OCI-LY1 (cell line): Measurements from ENCODE around the gene TK1.

Source experiments
- H2AFZ ChIP-seq: fragments of 200-600 bp; sonication (generic), shearing (Covaris generic); 2 replicates; pipeline ENCODE4 v1.6.0; 2014; ENCODE audit warnings: antibody characterized with exemption, mild to moderate bottlenecking, low read length
- H3F3A ChIP-seq: fragments of 200-600 bp; sonication (generic), shearing (Covaris generic); 2 replicates; pipeline ENCODE4 v1.6.0; 2014; ENCODE audit warnings: mild to moderate bottlenecking, antibody characterized with exemption, low read length, moderate library complexity; ENCODE audit not compliant: insufficient read depth
- H3K27ac ChIP-seq: fragments of 200-600 bp; sonication (generic); 2 replicates; pipeline ENCODE4 v1.5.1; 2014; ENCODE audit warnings: low read length, mixed run types, mild to moderate bottlenecking, low read depth; ENCODE audit not compliant: poor library complexity, severe bottlenecking
- H3K27me3 ChIP-seq: fragments of 200-600 bp; sonication (generic); 2 replicates; pipeline ENCODE4 v1.6.0; 2014; ENCODE audit warnings: antibody characterized with exemption, mild to moderate bottlenecking, low read length, moderate library complexity; ENCODE audit not compliant: insufficient read depth
- H3K36me3 ChIP-seq: fragments of 200-600 bp; sonication (generic); 2 replicates; pipeline ENCODE4 v1.6.1; 2014; ENCODE audit warnings: mild to moderate bottlenecking, antibody characterized with exemption, low read length, moderate library complexity, mixed read lengths; ENCODE audit not compliant: insufficient read depth
- H3K4me1 ChIP-seq: fragments of 200-600 bp; sonication (generic); 2 replicates; pipeline ENCODE4 v1.5.1; 2014; ENCODE audit warnings: mild to moderate bottlenecking, low read length, moderate library complexity; ENCODE audit not compliant: insufficient read depth, severe bottlenecking
- H3K4me2 ChIP-seq: fragments of 200-600 bp; sonication (generic), shearing (Covaris generic); 2 replicates; pipeline ENCODE4 v1.6.1; 2014; ENCODE audit warnings: low read length
- H3K4me3 ChIP-seq: fragments of 200-600 bp; sonication (generic); 2 replicates; pipeline ENCODE4 v1.5.1; 2014; ENCODE audit warnings: low read length, low read depth, mild to moderate bottlenecking, mixed read lengths; ENCODE audit not compliant: poor library complexity, severe bottlenecking
- H3K79me2 ChIP-seq: fragments of 200-600 bp; shearing (Covaris generic); 2 replicates; pipeline ENCODE4 v1.6.1; 2016; ENCODE audit warnings: mixed run types, low read length, mixed read lengths; ENCODE audit not compliant: insufficient read depth
- H3K9ac ChIP-seq: fragments of 200-600 bp; sonication (generic), shearing (Covaris generic); 2 replicates; pipeline ENCODE4 v1.6.1; 2014; ENCODE audit warnings: mild to moderate bottlenecking, low read length, mixed read lengths
- H3K9me2 ChIP-seq: fragments of 200-600 bp; sonication (generic), shearing (Covaris generic); 2 replicates; pipeline ENCODE4 v1.6.1; 2014; ENCODE audit warnings: low read depth, mild to moderate bottlenecking, low read length, mixed read lengths
- H3K9me3 ChIP-seq: fragments of 200-600 bp; shearing (Covaris generic); 2 replicates; pipeline ENCODE4 v1.6.1; 2014; ENCODE audit warnings: low read length, mixed read lengths
- H4K20me1 ChIP-seq: fragments of 200-600 bp; sonication (generic), shearing (Covaris generic); 2 replicates; pipeline ENCODE4 v1.6.0; 2016; ENCODE audit warnings: mild to moderate bottlenecking, low read length; ENCODE audit not compliant: insufficient read depth
- CTCF ChIP-seq: fragments of 200-600 bp; sonication (generic), shearing (Covaris generic); IDR thresholded peaks from 2 replicates; pipeline ENCODE4 v1.5.1; 2017; ENCODE audit warnings: mild to moderate bottlenecking, antibody characterized with exemption, low read length, moderate library complexity, mixed read lengths
- EZH2 ChIP-seq: fragments of 200-600 bp; sonication (generic), shearing (Covaris generic); IDR thresholded peaks from 2 replicates; pipeline ENCODE4 v1.8.0; 2017; ENCODE audit warnings: borderline replicate concordance, mixed run types, mild to moderate bottlenecking, antibody characterized with exemption, low read length, moderate library complexity, mixed read lengths

Gene TK1

GRCh38 chr17:78210111-78210510 is 23.3 kb upstream of the TK1 start:
- no peaks in the 10 kb centered on the region for H3K9me2 ChIP-seq

GRCh38 chr17:78208486-78208885 is 21.6 kb upstream of the TK1 start:
- no peak overlapping the region for H2AFZ ChIP-seq
- H3K4me3 ChIP-seq: no peak overlapping the region

More at GRCh38 chr17:78210111-78210510, 23.3 kb upstream of the TK1 start:
- Histone ChIP-seq H4K20me1 (no peaks in the 10 kb centered on the region), H2AFZ (no peak overlapping the region), H3K27me3 (no peaks in the 10 kb centered on the region), H3K4me2 (no peak overlapping the region), H3K36me3 (peaks cover 29% of the 10 kb centered on the region), H3K27ac (no peak overlapping the region), H3K79me2 (peaks cover 9% of the 10 kb centered on the region), H3K9ac (no peak overlapping the region), H3K4me1 (peaks cover 6% of the 10 kb centered on the region), H3F3A (no peaks in the 10 kb centered on the region), H3K4me3 (no peak overlapping the region), H3K9me3 (no peaks in the 10 kb centered on the region)
- TF ChIP-seq CTCF: no peak
- TF ChIP-seq EZH2: no peak

GRCh38 chr17:78206298-78206697 is 19.4 kb upstream of the TK1 start:
- no peak overlapping the region for H3K9ac ChIP-seq
- no peak overlapping the region for H3K4me2 ChIP-seq
- H3K27me3 ChIP-seq: no peaks in the 10 kb centered on the region
- H3K4me1 ChIP-seq: no peaks in the 10 kb centered on the region
- H3K4me3 ChIP-seq: no peak overlapping the region
- TF ChIP-seq EZH2: no peak
- TF ChIP-seq CTCF: 0 out of 2 replicates have a peak, but pooled peaks have one; percentile 14
- H3K79me2 ChIP-seq: no peaks in the 10 kb centered on the region
- H3K9me3 ChIP-seq: no peaks in the 10 kb centered on the region
- H3K9me2 ChIP-seq: no peaks in the 10 kb centered on the region
- no peak overlapping the region for H3K27ac ChIP-seq
- no peaks in the 10 kb centered on the region for H3F3A ChIP-seq
- H3K36me3 ChIP-seq: peaks cover 56% of the 10 kb centered on the region
- H4K20me1 ChIP-seq: no peaks in the 10 kb centered on the region
- no peak overlapping the region for H2AFZ ChIP-seq

More at GRCh38 chr17:78208486-78208885, 21.6 kb upstream of the TK1 start:
- no peak overlapping the region for H3K4me2 ChIP-seq
- H3K27me3 ChIP-seq: no peaks in the 10 kb centered on the region
- no peaks in the 10 kb centered on the region for H3K9me3 ChIP-seq
- no peaks in the 10 kb centered on the region for H3F3A ChIP-seq
- H3K9ac ChIP-seq: no peak overlapping the region
- no peaks in the 10 kb centered on the region for H3K79me2 ChIP-seq
- no peak overlapping the region for H3K27ac ChIP-seq
- H3K36me3 ChIP-seq: peaks cover 40% of the 10 kb centered on the region
- TF ChIP-seq EZH2: no peak
- TF ChIP-seq CTCF: no peak
- H3K9me2 ChIP-seq: no peaks in the 10 kb centered on the region
- no peaks in the 10 kb centered on the region for H3K4me1 ChIP-seq
- H4K20me1 ChIP-seq: no peaks in the 10 kb centered on the region
